Measurements from ENCODE around the gene INPP1.

DNA sequence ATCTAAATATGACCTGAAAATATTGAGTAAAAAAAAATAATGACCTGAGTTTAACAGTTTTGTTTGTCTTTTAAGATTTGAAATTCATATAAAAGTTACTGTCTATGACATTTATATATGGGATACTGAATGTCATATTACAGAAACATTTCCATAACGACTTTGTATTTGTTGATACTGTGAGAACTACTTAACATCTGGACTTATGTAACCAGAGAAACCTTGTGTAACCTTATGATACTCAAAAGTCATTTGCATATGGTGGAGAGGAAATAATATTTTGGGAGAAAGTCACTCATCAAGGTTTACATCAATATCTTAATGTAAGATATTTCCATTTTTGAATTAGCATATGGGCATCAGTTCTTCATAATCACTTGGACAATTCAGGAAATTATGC lies 77.4 kb downstream of the INPP1 start:
- TF ChIP-seq, protein P1, sequence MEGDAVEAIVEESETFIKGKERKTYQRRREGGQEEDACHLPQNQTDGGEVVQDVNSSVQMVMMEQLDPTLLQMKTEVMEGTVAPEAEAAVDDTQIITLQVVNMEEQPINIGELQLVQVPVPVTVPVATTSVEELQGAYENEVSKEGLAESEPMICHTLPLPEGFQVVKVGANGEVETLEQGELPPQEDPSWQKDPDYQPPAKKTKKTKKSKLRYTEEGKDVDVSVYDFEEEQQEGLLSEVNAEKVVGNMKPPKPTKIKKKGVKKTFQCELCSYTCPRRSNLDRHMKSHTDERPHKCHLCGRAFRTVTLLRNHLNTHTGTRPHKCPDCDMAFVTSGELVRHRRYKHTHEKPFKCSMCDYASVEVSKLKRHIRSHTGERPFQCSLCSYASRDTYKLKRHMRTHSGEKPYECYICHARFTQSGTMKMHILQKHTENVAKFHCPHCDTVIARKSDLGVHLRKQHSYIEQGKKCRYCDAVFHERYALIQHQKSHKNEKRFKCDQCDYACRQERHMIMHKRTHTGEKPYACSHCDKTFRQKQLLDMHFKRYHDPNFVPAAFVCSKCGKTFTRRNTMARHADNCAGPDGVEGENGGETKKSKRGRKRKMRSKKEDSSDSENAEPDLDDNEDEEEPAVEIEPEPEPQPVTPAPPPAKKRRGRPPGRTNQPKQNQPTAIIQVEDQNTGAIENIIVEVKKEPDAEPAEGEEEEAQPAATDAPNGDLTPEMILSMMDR (conservative IDR thresholded peaks at IDR 0.05), result no peak
- TF ChIP-seq EZH2 (IDR thresholded peaks at IDR 0.05; ENCODE audit: low read depth), result no peak
